CD4-positive, CD25-positive, alpha-beta regulatory T cell (primary cell): ENCODE data around the gene MYBPC2. TPM values are rescaled to one million over a fixed set of nuclear protein-coding genes. Genes with fewer than 3 reads are reported as not detected.

Source experiments
- ATAC-seq, 2 donors: fragments of 150-1000 bp; cut with Tn5 transposase; one replicate each; pipeline ENCODE4 v1.10.0; 2021; ENCODE audit warnings: low read depth in 2 of 2, moderate number of reproducible peaks in 2 of 2, moderate library complexity in 1 of 2
- DNase-seq, 3 donors: peaks; one replicate each; pipeline versions ENCODE4 v3.0.0 to v3.0.0-alpha.2; 2012 to 2022; ENCODE audit warnings: mixed read lengths in 1 of 3
- H3K27ac ChIP-seq: one replicate; pipeline ENCODE4 v1.7.0; 2013; ENCODE audit warnings: mild to moderate bottlenecking, low read length; ENCODE audit not compliant: insufficient read depth, poor library complexity, severe bottlenecking
- H3K27me3 ChIP-seq: one replicate; pipeline ENCODE4 v1.7.0; 2013; ENCODE audit warnings: low read length; ENCODE audit not compliant: control insufficient read depth, insufficient read depth
- H3K36me3 ChIP-seq: one replicate; pipeline ENCODE4 v1.7.0; 2013; ENCODE audit warnings: mild to moderate bottlenecking, low read length, moderate library complexity; ENCODE audit not compliant: control insufficient read depth, insufficient read depth
- H3K4me1 ChIP-seq: 2 replicates; pipeline ENCODE4 v1.7.0; 2013; ENCODE audit warnings: mild to moderate bottlenecking, low read length; ENCODE audit not compliant: insufficient read depth, control insufficient read depth, poor library complexity, severe bottlenecking
- H3K4me3 ChIP-seq: one replicate; pipeline ENCODE4 v1.7.0; 2013; ENCODE audit warnings: low read depth, mild to moderate bottlenecking, low read length, moderate library complexity
- H3K9me3 ChIP-seq, 2 experiments: 1 replicate in 1 of 2; 2 replicates in 1 of 2; pipeline ENCODE4 v1.7.0; 2013; ENCODE audit warnings: low read length in 2 of 2, mild to moderate bottlenecking in 1 of 2, moderate library complexity in 1 of 2; ENCODE audit not compliant: control insufficient read depth in 2 of 2
- H3K27ac Mint-ChIP-seq, 3 donors: one replicate each; pipeline ENCODE4 v1.8.0; 2020 to 2022; ENCODE audit warnings: mild to moderate bottlenecking in 3 of 3, mixed read lengths in 3 of 3, moderate library complexity in 2 of 3
- H3K27me3 Mint-ChIP-seq: one replicate; pipeline ENCODE4 v1.8.0; 2022; ENCODE audit warnings: mild to moderate bottlenecking, mixed read lengths
- H3K36me3 Mint-ChIP-seq: one replicate; pipeline ENCODE4 v1.8.0; 2020; ENCODE audit warnings: mixed read lengths
- H3K4me1 Mint-ChIP-seq, 4 donors: one replicate each; pipeline ENCODE4 v1.8.0; 2020 to 2022; ENCODE audit warnings: mixed read lengths in 4 of 4, mild to moderate bottlenecking in 1 of 4
- H3K4me3 Mint-ChIP-seq, 4 donors: one replicate each; pipeline ENCODE4 v1.8.0; 2020 to 2022; ENCODE audit warnings: mild to moderate bottlenecking in 4 of 4, mixed read lengths in 4 of 4, moderate library complexity in 3 of 4
- H3K9me3 Mint-ChIP-seq, 7 donors: one replicate each; pipeline ENCODE4 v1.8.0; 2020 to 2022; ENCODE audit warnings: mixed read lengths in 7 of 7, mild to moderate bottlenecking in 3 of 7, moderate library complexity in 2 of 7
- polyA plus RNA-seq, 4 donors: library from polyadenylated mRNA; unstranded; fragments of 300-500 nt; fragmentation: Illumina TruSeq; gene quantifications; one replicate each; pipeline ENCODE4 v1.2.3, GENCODE V29; 2021
- total RNA-seq: library from RNA; stranded (reverse); gene quantifications from one replicate; pipeline ENCODE4 v1.2.3, GENCODE V29; 2022

MYBPC2 gene
- total and polyA plus RNA-seq, 5 donors from 2014 or later = 0.23 to 0.49 TPM; not detected in 3

DNA sequence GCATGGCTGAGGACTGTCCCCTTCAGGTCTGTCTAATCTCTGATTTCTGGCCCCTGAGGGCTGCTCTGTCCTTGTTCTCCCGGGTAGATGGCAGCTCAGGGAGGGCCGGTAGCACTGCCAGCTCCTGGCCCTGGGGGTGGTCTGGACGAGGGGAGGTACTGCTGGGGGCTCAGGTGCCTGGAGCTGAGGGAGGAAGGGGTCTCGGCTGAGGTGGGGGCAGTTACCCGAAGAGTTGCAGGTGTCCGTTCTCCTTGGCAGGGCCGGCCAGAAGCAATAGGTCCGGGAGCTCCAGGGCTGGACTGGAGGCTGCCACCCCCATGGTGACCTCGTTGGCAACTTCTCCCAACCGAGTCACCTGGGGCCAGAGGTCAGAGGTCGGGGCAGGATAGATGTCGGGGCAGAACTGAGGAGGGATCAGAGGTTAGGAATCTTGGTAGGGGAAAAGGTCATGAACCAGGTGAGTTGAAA, 42.4 kb downstream of the MYBPC2 start:
- ATAC-seq (no peak), DNase-seq (no peak)
- peak overlapping the region; percentile 10 for H3K27ac ChIP-seq
- H3K36me3 Mint-ChIP-seq = peaks cover 11% of the 10 kb centered on the region
- H3K27me3 ChIP-seq = no peaks in the 10 kb centered on the region
- H3K9me3 Mint-ChIP-seq = peaks cover 0 to 1% (median 0%) of the 10 kb centered on the region in 7 donors
- H3K27me3 Mint-ChIP-seq = peaks cover 9% of the 10 kb centered on the region
- peaks cover 0 to 25% (median 19%) of the 10 kb centered on the region in 4 donors for H3K4me1 Mint-ChIP-seq
- no peaks in the 10 kb centered on the region for H3K9me3 ChIP-seq
- peak overlapping the region; percentile 85 to 98 (median 97) for H3K27ac Mint-ChIP-seq
- H3K4me1 ChIP-seq = peaks cover 26% of the 10 kb centered on the region
- H3K36me3 ChIP-seq = peaks cover 12% of the 10 kb centered on the region
- H3K4me3 Mint-ChIP-seq = peak overlapping the region; percentile 73 to 99 (median 98)
- H3K4me3 ChIP-seq = no peak overlapping the region

DNA sequence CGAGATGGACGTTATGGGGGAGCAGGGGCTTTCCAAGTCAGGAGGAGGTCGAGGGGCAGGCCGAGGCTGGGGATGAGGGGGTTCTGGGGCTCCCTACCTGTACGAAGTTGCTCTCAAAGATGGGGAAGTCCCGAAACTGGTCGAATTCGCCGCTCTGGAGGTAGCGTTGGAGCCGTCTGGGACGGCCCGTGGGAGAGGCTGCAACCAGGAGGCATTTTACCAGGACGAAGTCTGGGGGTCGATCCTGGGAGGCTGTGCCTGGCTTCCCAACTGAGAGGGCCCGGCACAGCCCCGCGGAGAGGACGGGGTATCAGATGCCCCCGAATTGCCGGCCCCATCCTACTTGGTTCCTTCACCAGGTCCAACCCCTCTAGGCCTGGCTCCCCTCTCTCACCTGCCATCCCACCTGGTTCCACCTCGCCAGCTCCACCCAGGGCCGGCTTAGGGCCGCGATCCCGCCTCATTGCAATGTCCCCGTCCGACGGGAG, 43.1 kb downstream of the MYBPC2 start:
- peaks cover 0 to 25% (median 19%) of the 10 kb centered on the region in 4 donors for H3K4me1 Mint-ChIP-seq
- H3K4me3 Mint-ChIP-seq = peak overlapping the region; percentile 98 to 99 (median 99)
- H3K27me3 ChIP-seq = no peaks in the 10 kb centered on the region
- H3K9me3 ChIP-seq = no peaks in the 10 kb centered on the region
- H3K9me3 Mint-ChIP-seq = no peaks in the 10 kb centered on the region
- H3K27me3 Mint-ChIP-seq = peaks cover 9% of the 10 kb centered on the region
- H3K36me3 Mint-ChIP-seq = peaks cover 11% of the 10 kb centered on the region
- H3K4me1 ChIP-seq = peaks cover 26% of the 10 kb centered on the region
- H3K36me3 ChIP-seq = peaks cover 18% of the 10 kb centered on the region
- ATAC-seq = no peak
- peak overlapping the region; percentile 97 to 99 (median 98) for H3K27ac Mint-ChIP-seq
- peak overlapping the region; percentile 85 for H3K27ac ChIP-seq
- no peak for DNase-seq
- H3K4me3 ChIP-seq = no peak overlapping the region

DNA sequence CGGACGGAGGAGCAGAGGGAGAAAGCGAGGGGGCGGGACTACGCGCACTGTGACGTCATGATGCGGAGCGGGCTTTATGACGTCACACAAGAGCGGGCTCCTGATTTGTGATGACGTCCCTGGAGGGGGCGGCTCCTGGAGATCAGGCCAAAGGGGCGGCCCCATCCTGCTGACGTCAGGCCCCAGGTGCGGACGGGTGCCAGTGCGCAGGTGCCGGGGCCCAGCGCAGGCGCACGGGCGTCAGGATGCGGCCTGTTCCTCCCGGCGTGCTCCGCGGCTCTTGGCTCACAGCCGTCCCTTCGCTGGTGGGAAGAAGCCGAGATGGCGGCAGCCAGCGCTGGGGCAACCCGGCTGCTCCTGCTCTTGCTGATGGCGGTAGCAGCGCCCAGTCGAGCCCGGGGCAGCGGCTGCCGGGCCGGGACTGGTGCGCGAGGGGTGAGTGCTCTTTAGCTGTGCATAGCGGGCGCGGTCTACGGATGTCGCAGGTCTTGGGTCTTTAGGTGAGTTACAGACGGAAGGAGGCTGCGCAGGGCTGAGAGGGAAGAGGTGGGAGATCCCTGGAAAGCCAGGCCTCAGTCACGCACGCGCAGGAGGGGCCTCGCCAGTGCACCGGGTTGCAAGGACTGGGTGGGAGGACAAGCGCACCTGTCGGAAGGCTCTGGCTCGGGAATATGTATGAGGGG, 43.7 kb downstream of the MYBPC2 start, which contains the start of the genes EMC10 and GARIN5A:
EMC10 (plus strand) TSS at position 284 of the 683 bp plus-strand sequence; CDS start at position 322, 38 bp downstream.
GARIN5A (minus strand) TSS at position 625 of the 683 bp plus-strand sequence; CDS start at position 165, 460 bp downstream.
- peaks cover 0 to 25% (median 19%) of the 10 kb centered on the region in 4 donors for H3K4me1 Mint-ChIP-seq
- peaks cover 23% of the 10 kb centered on the region for H3K36me3 ChIP-seq
- no peaks in the 10 kb centered on the region for H3K9me3 Mint-ChIP-seq
- H3K9me3 ChIP-seq = no peaks in the 10 kb centered on the region
- peaks cover 26% of the 10 kb centered on the region for H3K4me1 ChIP-seq
- H3K4me3 Mint-ChIP-seq = peak within 1 kb of the TSS; percentile 98 to 99 (median 99)
- peaks cover 15% of the 10 kb centered on the region for H3K36me3 Mint-ChIP-seq
- peaks cover 9% of the 10 kb centered on the region for H3K27me3 Mint-ChIP-seq
- ATAC-seq = peak; percentile 88 to 95
- peak within 1 kb of the TSS; percentile 85 for H3K27ac ChIP-seq
- H3K4me3 ChIP-seq = peak within 1 kb of the TSS; percentile 55
- peak within 1 kb of the TSS; percentile 97 to 99 (median 98) for H3K27ac Mint-ChIP-seq
- DNase-seq = peak; percentile 85 to 95 (median 94)
- no peaks in the 10 kb centered on the region for H3K27me3 ChIP-seq

DNA sequence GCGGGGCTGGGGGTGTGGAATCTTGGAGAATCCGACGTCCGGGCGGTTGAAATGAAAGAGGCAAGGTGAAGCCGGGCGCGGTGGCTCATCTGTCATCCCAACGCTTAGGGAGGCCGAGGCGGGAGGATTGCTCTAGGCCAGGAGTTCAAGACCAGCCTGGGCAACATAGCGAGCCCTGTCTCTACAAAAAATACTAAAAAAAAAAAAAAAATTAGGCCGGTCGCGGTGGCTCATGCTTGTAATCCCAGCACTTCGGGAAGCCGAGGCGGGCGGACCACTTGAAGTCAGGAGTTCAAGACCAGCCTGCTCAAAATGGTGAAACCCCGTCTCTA, 44.2 kb downstream of the MYBPC2 start:
- Mint-ChIP-seq H3K4me1 (peaks cover 0 to 25% (median 19%) of the 10 kb centered on the region in 4 donors), H3K9me3 (no peaks in the 10 kb centered on the region), H3K27me3 (peaks cover 9% of the 10 kb centered on the region), H3K27ac (peak overlapping the region; percentile 85 to 99 (median 97)), H3K36me3 (peaks cover 15% of the 10 kb centered on the region), H3K4me3 (peak overlapping the region; percentile 98 to 99 (median 99))
- Histone ChIP-seq H3K4me3 (peak overlapping the region; percentile 55), H3K4me1 (peaks cover 26% of the 10 kb centered on the region), H3K27me3 (no peaks in the 10 kb centered on the region), H3K9me3 (no peaks in the 10 kb centered on the region), H3K27ac (peak overlapping the region; percentile 85), H3K36me3 (peaks cover 26% of the 10 kb centered on the region)
- no peak for DNase-seq
- ATAC-seq = no peak

DNA sequence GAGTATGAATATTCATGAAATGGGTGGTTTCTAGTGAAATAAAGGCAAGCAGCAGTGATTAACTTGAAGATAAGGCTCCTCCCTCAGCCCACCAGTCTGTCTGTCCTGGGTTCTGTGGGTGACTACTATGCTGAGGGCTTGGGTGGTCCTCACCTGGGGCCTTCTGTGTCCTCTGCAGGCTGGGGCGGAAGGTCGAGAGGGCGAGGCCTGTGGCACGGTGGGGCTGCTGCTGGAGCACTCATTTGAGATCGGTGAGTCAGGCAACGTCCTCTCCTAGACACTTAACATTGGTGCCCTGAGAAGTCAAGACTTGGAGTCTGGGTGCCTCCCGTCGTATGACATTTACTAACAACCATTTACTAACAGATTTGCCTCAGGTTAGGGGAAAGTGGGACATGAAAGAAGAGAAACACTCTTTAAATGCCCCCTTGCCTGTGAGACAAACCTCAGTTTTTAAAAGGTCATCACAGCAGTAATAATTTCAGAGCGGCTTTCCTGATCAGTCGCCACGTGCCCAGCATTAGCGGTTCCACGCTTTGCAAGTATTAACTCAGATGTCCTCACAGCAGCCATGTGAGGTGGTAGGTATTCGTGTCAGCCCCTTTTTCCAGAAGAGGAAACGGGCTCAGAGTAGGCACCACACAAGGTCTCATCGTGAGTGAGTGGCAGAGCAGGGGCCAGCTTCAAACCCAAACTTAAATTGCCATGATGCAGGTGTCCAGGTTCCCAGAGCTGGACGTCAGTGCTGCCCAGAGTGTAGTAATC, 45.2 kb downstream of the MYBPC2 start:
- DNase-seq (no peak), ATAC-seq (no peak)
- Mint-ChIP-seq H3K4me3 (peak overlapping the region; percentile 98 to 99 (median 99)), H3K27ac (peak overlapping the region; percentile 71 to 97 (median 94)), H3K27me3 (peaks cover 9% of the 10 kb centered on the region), H3K9me3 (no peaks in the 10 kb centered on the region), H3K4me1 (peaks cover 0 to 25% (median 19%) of the 10 kb centered on the region in 4 donors), H3K36me3 (peaks cover 15% of the 10 kb centered on the region)
- Histone ChIP-seq H3K27me3 (no peaks in the 10 kb centered on the region), H3K4me3 (peak overlapping the region; percentile 55), H3K4me1 (peaks cover 26% of the 10 kb centered on the region), H3K36me3 (peaks cover 27% of the 10 kb centered on the region), H3K9me3 (no peaks in the 10 kb centered on the region), H3K27ac (no peak overlapping the region)

DNA sequence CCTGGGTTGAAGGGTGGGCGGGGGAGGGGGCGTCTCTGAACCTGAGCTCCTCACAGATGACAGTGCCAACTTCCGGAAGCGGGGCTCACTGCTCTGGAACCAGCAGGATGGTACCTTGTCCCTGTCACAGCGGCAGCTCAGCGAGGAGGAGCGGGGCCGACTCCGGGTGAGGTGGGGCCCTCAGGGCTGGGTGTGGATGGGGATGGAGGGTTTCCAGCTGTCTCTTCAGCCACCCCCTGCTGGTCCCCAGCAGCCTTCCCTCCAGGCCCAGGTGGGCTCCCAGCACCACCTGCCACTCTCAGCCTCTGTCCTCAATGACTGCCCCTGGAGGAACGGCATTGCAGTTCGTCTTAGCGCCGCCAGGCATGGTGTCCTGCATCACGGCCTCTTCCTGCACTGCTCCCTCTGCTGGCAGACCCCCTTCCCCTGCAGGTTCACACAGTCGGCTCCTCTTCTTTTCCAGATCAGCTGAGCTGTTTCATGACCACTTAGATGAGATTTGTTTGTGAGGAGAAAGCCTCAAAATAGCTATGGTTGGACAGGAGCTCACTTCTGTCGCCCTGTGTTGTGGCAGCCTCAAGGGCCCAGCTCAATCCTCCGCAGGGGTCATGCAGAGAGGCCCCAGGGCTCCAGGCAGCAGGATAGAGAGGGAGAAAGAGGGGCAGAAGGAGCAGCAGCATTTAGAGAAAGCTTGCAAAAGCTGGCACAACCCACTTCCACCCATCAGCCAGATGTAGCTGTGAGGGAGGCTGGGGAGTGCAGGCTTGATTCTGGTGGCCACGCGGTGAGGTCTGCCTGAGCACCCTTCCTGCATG, 46.4 kb downstream of the MYBPC2 start:
- no peak overlapping the region for H3K27ac ChIP-seq
- ATAC-seq (no peak), DNase-seq (no peak)
- H3K9me3 ChIP-seq = no peaks in the 10 kb centered on the region
- Mint-ChIP-seq H3K9me3 (no peaks in the 10 kb centered on the region), H3K4me1 (peaks cover 0 to 25% (median 20%) of the 10 kb centered on the region in 4 donors), H3K27ac (no peak overlapping the region), H3K27me3 (peaks cover 9% of the 10 kb centered on the region), H3K36me3 (peaks cover 23% of the 10 kb centered on the region), H3K4me3 (peak overlapping the region in 3 of 4 donors; percentile 43 to 60 (median 52))
- H3K36me3 ChIP-seq = peaks cover 32% of the 10 kb centered on the region
- H3K4me3 ChIP-seq = no peak overlapping the region
- H3K27me3 ChIP-seq = no peaks in the 10 kb centered on the region
- peaks cover 26% of the 10 kb centered on the region for H3K4me1 ChIP-seq

DNA sequence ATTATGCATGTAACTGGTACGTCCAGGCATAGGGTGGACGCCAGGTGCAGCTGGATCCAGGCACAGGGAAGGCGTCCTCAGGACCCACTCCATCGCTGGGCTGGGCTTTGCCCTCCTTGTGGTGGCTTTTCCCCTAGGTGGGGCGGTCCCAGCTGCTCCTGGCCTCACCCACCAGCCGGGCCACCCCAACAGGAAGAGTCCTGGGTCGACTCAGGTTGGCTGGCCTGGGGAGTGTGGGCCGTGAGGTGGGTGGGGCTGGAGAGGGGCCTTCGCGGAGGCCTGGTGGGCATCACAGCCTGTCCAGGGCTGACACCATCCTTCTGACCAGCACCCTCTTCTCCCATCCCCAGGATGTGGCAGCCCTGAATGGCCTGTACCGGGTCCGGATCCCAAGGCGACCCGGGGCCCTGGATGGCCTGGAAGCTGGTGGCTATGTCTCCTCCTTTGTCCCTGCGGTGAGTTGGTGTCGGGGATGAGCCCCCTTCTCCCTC, 47.1 kb downstream of the MYBPC2 start:
- ATAC-seq (no peak), DNase-seq (no peak)
- Mint-ChIP-seq H3K4me3 (no peak overlapping the region), H3K36me3 (peaks cover 23% of the 10 kb centered on the region), H3K27ac (no peak overlapping the region), H3K4me1 (peaks cover 0 to 25% (median 20%) of the 10 kb centered on the region in 4 donors), H3K27me3 (peaks cover 9% of the 10 kb centered on the region), H3K9me3 (no peaks in the 10 kb centered on the region)
- Histone ChIP-seq H3K27me3 (no peaks in the 10 kb centered on the region), H3K4me3 (no peak overlapping the region), H3K9me3 (no peaks in the 10 kb centered on the region), H3K4me1 (peaks cover 26% of the 10 kb centered on the region), H3K27ac (no peak overlapping the region), H3K36me3 (peaks cover 35% of the 10 kb centered on the region)
